Central memory CD8-positive, alpha-beta T cell (primary cell): ENCODE measurements around the gene FOXF1.

Source experiments
- ATAC-seq: fragments of 150-1000 bp; cut with Tn5 transposase; replicated peaks from 2 replicates; pipeline ENCODE4 v1.10.0; 2022; ENCODE audit warnings: mild to moderate bottlenecking, moderate FRiP score, moderate number of reproducible peaks; ENCODE audit not compliant: poor library complexity, severe bottlenecking; ENCODE audit errors: extremely low read depth
- DNase-seq, 2 donors: peaks; one replicate each; pipeline ENCODE4 v3.0.0; 2021; ENCODE audit warnings: low spot score in 2 of 2
- H3K27ac Mint-ChIP-seq: one replicate; pipeline ENCODE4 v1.8.0; 2022; ENCODE audit warnings: low read depth, mild to moderate bottlenecking, moderate library complexity, mixed read lengths
- H3K27me3 Mint-ChIP-seq: one replicate; pipeline ENCODE4 v1.8.0; 2022; ENCODE audit warnings: mixed read lengths
- H3K36me3 Mint-ChIP-seq: one replicate; pipeline ENCODE4 v1.8.0; 2022; ENCODE audit warnings: mild to moderate bottlenecking, moderate library complexity, mixed read lengths; ENCODE audit not compliant: insufficient read depth
- H3K4me1 Mint-ChIP-seq: one replicate; pipeline ENCODE4 v1.8.0; 2022; ENCODE audit warnings: mixed read lengths
- H3K4me3 Mint-ChIP-seq: one replicate; pipeline ENCODE4 v1.8.0; 2022; ENCODE audit warnings: mild to moderate bottlenecking, moderate library complexity, mixed read lengths
- H3K9me3 Mint-ChIP-seq: one replicate; pipeline ENCODE4 v1.8.0; 2022; ENCODE audit warnings: mixed read lengths

Gene FOXF1

DNA sequence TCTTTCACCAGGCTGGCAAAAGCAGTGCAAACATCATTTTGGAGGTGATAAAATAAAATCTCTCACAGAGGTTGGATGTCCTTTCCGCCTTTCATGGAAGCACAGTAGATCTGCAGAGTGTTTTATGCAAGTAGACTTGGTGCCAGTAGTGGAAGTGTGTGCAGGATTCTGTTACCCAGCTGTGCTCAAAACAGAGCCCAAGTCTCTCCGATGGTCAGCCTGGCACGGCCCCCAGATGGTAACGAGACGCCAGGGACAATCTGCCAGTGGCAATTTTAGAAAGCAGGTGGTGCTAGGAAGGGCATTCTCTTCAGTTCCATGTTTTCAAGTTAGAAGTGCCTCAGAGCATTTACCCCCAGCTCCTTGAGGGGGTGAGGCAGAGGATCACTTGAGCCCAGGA, 46.2 kb downstream of the FOXF1 start:
- H3K27me3 Mint-ChIP-seq = peaks cover 33% of the 10 kb centered on the region
- DNase-seq = no peak
- no peak overlapping the region for H3K27ac Mint-ChIP-seq
- peaks cover 24% of the 10 kb centered on the region for H3K4me1 Mint-ChIP-seq
- peaks cover 13% of the 10 kb centered on the region for H3K36me3 Mint-ChIP-seq
- no peak for ATAC-seq
- peak overlapping the region; percentile 95 for H3K4me3 Mint-ChIP-seq
- H3K9me3 Mint-ChIP-seq = no peaks in the 10 kb centered on the region

DNA sequence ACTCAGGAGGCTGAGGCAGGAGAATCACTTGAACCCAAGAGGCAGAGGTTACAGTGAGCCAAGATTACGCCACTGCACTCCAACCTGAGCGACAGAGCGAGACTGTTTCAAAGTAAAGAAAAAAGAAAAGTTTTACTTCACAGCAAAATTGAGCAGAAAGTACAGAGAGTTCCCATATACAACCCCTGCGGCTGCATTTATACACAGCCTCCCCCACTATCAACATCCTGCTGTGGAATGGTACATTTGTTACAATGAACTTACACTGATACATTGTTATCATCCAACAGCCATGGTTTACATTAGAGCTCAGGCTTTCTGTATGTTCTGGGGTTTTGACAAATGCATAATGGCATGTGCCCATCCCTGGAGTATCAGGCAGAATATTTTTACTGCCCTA, 47.3 kb downstream of the FOXF1 start:
- peaks cover 21% of the 10 kb centered on the region for H3K4me1 Mint-ChIP-seq
- ATAC-seq = no peak
- H3K4me3 Mint-ChIP-seq = no peak overlapping the region
- H3K9me3 Mint-ChIP-seq = no peaks in the 10 kb centered on the region
- peaks cover 33% of the 10 kb centered on the region for H3K27me3 Mint-ChIP-seq
- H3K27ac Mint-ChIP-seq = no peak overlapping the region
- peaks cover 12% of the 10 kb centered on the region for H3K36me3 Mint-ChIP-seq
- no peak for DNase-seq

DNA sequence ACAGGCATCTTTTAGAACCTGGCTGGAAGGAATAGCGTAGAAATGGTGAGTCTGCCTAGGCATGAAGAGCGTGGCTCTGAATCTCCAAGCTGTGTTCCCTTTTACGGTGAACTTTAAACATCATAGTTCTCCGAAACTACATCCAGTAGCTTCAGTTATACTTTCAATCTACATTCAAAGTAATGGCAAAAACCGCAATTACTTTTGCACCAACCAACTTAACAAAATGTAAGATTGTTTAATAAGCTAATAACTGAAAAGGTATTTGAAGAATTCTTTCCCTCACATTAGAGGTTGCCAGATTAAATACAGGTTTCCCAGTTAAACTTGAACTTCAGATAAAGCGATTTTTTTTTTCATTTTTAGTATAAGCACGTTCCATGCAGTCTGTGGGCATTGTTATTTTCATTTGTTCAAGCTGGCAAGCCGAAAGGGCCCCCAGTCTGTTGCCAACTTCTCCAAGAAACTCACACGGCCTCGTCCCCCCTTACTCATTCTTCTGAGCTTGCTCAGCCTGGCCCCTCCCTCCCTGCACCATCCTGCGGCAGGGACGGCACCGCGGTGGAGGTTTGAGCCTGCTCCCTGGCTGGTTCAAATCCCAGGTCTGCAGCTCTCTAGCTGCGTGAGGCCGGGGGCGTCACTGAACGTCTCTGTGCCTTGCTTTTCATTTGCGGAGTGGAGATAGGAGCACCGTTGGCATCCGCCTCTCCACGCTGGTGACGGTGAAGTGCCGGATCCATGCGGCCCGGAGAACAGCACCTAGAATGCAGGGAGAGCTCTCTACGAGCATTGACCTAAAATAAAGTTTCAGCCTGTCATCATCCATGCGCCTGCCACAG, 48.2 kb downstream of the FOXF1 start:
- Mint-ChIP-seq H3K4me1 (peaks cover 20% of the 10 kb centered on the region), H3K27ac (no peak overlapping the region), H3K4me3 (no peak overlapping the region), H3K9me3 (no peaks in the 10 kb centered on the region), H3K36me3 (peaks cover 12% of the 10 kb centered on the region), H3K27me3 (peaks cover 37% of the 10 kb centered on the region)
- no peak for DNase-seq
- ATAC-seq = no peak

DNA sequence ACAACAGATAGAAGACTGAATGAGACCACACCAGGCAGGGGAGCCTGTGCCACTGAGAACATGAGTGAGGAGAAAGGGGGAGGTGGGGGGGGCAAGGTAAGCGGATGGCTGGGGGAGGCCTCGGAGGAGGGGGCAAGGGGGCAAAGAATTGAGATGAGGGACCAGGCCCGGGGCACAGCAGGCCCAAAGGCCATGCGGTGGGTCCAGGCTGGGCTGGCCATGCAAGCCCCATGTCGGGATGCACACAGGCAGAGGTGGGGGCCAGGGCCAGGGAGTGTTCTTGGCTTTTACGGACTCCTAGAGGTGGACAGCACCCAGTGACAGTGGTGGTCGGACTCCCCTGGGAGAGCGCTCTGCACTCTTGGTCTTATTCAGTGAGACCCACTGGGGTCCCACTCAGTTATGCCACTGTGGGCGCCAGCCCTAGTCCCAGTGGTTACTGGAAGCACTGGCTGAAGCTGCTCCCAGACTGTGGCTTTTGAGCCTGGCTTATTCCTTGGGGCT, 49.5 kb downstream of the FOXF1 start:
- no peak for DNase-seq
- no peak overlapping the region for H3K27ac Mint-ChIP-seq
- H3K4me1 Mint-ChIP-seq = peaks cover 24% of the 10 kb centered on the region
- no peak overlapping the region for H3K4me3 Mint-ChIP-seq
- ATAC-seq = no peak
- no peaks in the 10 kb centered on the region for H3K9me3 Mint-ChIP-seq
- peaks cover 50% of the 10 kb centered on the region for H3K27me3 Mint-ChIP-seq
- peaks cover 5% of the 10 kb centered on the region for H3K36me3 Mint-ChIP-seq

DNA sequence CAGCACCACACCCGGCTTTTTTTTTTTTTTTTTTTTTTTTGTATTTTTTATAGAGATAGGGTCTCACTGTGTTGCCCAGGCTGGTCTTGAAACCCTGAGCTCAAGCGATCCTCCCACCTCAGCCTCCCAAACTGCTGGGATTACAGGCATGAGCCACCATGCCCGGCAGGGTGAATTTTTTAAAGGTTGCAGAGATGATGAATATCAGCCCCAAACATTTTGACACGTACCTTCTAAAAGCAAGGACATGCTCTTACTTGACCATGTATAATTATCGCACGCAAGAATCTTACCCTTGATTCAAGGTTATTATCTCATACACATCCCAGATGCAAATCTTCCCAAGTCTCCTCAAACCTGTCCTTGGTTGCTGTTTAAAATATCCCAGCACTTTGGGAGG, 52.0 kb downstream of the FOXF1 start:
- Mint-ChIP-seq H3K36me3 (no peaks in the 10 kb centered on the region), H3K27ac (no peak overlapping the region), H3K4me1 (peaks cover 15% of the 10 kb centered on the region), H3K27me3 (peaks cover 61% of the 10 kb centered on the region), H3K9me3 (no peaks in the 10 kb centered on the region), H3K4me3 (no peak overlapping the region)
- DNase-seq (no peak), ATAC-seq (no peak)

DNA sequence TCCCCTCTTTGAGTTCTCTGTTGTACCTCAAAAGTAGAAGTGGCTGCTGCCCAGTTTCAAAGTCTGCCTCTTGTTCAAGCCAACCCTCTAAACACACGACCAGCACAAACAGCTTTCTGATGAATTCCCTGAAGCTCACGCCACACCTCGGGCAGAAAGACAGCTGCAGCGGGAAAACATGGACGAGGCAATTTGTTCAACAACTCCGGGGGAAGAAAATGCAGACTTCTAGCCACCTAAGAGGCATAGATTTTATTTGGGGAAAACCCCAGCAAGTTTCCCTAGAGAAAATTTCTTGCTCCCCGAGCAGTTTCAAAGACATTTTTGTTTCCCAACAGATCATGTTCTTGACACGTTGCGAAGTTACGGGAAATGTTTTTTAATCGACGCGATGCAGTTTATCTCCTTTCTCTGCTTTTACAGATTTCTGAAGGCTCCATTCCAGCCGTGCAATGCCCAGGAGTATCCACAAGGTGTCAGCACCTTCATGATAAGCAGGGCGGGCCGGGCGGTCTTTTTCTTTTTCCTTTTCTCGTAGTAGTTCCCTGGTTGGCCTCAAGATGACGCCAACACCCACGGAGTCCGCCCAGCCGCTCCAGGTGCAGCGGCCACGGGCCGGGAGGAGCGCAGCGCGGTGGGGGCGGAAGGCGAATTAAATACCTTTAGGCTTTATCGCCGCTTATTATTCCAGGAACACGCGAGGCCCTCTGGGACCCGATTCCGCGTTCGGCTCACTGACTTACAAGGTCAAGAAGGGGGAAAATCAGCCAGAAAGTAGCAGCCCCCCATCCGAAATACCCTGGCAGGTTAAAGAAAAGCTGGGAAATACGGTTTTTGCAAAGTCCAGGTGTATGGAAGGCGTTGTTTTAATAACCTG, 53.4 kb downstream of the FOXF1 start:
- Mint-ChIP-seq H3K9me3 (no peaks in the 10 kb centered on the region), H3K4me1 (peaks cover 15% of the 10 kb centered on the region), H3K4me3 (peak overlapping the region; percentile 54), H3K27ac (no peak overlapping the region), H3K36me3 (peaks cover 2% of the 10 kb centered on the region), H3K27me3 (peaks cover 51% of the 10 kb centered on the region)
- peak; percentile 80 for DNase-seq
- peak; percentile 86 for ATAC-seq
